ENCODE results near the gene RAMP3.

- TF ChIP-seq, protein P1, sequence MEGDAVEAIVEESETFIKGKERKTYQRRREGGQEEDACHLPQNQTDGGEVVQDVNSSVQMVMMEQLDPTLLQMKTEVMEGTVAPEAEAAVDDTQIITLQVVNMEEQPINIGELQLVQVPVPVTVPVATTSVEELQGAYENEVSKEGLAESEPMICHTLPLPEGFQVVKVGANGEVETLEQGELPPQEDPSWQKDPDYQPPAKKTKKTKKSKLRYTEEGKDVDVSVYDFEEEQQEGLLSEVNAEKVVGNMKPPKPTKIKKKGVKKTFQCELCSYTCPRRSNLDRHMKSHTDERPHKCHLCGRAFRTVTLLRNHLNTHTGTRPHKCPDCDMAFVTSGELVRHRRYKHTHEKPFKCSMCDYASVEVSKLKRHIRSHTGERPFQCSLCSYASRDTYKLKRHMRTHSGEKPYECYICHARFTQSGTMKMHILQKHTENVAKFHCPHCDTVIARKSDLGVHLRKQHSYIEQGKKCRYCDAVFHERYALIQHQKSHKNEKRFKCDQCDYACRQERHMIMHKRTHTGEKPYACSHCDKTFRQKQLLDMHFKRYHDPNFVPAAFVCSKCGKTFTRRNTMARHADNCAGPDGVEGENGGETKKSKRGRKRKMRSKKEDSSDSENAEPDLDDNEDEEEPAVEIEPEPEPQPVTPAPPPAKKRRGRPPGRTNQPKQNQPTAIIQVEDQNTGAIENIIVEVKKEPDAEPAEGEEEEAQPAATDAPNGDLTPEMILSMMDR (IDR thresholded peaks at IDR 0.05): no peak
- no peak for TF ChIP-seq POLR2A (IDR thresholded peaks at IDR 0.05)
Measured at GRCh38 chr7:45112648-45113047, 44.9 kb upstream of the RAMP3 start.

Data from prostate gland (tissue), 2 donors.